Measurements from ENCODE around the gene MOCOS.

DNA sequence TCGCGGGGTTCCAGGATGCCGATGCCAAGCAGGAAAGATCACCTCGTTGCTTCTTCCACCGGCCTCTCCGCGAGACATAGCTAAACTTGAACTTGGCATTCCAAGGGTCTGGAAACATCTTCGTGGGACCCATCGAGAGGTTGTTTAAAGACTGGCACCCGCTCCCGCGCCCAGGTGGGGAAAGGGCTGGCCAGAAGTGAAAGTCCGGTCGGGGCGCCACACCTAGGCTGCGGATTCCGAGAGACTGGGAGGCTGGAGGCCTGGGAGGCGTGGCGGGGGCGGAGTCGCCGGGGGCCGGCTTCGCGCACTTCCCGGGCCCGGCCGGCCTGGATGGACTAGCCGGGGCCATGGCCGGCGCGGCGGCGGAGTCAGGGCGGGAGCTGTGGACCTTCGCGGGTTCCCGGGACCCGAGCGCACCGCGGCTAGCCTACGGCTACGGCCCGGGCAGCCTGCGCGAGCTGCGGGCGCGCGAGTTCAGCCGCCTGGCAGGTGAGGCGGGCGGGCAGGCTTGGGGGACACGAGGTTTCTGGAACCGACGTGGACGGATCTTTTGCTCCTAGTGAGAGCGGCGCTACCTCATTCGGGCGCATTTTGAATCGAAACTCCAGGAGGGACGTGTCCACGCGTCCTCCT is at the start of gene MOCOS:
- no peak for TF ChIP-seq CTCF (IDR thresholded peaks at IDR 0.05)
- no peak for TF ChIP-seq ZFX (IDR thresholded peaks at IDR 0.05; ENCODE audit: borderline replicate concordance)
